T-helper 1 cell (primary cell): ENCODE data around the gene PDE4D.
"Not testable (repeated sequence)": the region's sequence is repeated elsewhere in the genome, so short reads cannot be mapped to it uniquely, and the experiment has no call there.

ENCODE experiments used
- DNase-seq, 5 donors: peaks; one replicate each; pipeline ENCODE4 v3.0.0-alpha.2; 2012 to 2020

Gene PDE4D

DNA sequence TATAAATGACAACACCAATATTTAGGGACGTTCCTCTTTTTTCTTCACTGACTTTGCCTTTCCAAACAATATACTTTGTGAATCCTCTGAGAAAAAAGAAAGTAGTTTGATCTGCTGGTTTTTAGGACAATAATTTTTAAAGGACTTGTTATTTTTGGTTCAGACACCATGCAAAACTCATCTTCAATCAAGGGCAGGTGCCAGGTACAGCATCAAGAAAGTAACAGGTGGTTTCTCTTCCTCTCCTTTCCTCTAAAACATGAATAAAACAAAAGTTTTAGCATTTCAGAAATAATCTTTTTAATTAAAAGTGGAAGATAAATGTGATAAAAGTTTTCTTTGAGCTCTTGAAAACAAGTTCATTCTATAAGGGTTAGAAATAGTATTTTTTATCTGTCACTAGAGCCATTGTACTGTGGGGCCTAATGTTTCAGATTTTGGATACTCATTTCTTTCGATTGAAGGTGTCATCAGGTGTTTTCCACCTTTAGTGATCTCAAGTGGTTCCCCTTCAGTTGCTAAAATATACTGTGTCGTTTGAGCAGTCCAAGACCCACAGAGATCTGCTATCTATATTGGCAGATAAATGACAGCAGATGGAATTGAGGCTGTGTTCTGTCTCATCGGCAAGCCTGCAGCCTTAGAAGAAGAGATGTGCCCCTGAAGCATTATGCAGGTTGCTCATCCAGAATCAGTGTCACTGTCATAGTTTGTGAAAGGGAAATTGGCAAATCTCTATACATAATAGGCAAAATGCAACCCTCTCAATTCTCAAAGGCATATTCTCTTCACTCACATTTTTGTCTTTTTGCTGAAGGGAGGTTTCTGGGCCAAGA lies 499.7 kb downstream of the PDE4D start:
- DNase-seq, result no peak

DNA sequence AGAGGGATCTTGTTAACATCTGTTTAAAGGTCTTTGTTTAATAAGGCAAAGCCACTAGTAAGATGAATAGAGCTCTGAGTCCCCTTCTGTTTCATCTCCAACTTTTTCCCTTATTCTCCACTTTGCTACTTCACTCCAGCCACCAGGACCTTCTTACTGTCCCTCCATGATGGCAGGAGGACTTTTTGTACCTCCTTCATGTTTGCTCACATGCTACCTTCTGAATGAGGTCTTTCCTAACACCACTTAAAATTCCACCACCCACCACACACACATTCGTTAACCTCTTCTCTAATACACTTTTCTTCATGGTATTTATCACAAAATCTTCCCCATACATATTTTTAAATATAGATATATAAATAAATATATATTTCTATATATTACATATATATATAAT lies 501.9 kb downstream of the PDE4D start:
- no peak for DNase-seq

DNA sequence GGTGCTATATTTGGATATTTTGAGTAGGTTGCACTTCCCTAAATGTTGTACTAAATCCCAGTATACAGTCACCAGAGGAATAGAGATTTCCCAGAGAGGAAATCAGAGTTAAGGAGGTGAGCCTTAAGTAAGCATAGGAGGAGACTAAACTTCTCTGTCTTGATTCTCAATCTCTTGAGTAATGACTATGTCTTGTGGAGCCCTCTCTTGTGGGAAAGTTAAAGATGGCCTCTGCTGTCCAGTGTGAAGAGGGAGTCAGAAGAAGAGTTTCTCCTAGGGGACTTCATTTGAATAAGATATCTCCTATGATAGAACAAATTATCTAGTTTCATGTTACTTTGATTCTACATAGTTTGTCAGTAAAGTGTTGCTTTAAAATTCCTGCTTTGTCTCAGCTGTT lies 502.5 kb downstream of the PDE4D start:
- DNase-seq, result no peak

DNA sequence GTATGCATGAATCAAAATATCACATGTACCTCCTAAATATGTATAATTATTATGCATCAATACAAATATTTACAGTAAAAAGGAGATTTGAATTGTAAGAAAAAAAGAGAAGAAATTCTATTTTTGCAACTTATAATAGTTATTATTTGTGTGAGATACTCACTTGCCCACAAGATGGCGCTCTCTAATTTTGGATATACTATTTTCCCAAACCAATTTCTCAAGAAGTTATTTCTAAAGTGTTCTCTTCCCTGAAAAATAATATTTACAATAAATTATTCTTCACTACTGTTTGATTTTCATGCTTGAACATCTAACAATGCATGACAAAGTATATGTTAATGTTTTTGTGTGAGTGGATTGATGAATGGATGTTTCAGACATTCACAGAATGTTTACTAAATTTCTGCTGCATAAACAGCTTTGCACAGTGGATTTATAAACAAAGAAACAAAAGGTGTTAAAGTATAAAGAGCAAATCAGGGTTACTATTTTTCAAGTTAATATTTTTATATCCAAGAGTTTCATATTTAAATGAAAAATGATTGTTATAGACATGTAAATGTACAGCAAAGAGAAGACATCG lies 503.4 kb downstream of the PDE4D start:
- no peak for DNase-seq

DNA sequence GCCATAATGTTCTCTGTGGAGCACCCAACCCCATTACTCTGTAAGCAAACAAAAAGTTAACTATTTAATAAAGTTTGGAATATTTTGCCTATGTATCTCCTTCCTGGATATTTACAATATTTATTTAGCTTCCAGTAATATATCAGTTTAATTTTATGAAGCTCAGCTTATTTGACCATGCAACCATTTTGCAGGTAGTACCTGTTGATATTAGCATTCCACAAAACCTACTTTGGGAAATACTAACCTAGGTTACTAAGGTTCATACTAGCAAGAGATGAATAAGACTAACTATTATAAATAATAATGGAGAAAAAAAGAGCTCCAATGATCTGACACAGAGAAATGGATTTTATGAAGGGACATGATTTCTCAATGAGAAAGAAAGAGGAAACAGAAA lies 506.4 kb downstream of the PDE4D start:
- no peak for DNase-seq

DNA sequence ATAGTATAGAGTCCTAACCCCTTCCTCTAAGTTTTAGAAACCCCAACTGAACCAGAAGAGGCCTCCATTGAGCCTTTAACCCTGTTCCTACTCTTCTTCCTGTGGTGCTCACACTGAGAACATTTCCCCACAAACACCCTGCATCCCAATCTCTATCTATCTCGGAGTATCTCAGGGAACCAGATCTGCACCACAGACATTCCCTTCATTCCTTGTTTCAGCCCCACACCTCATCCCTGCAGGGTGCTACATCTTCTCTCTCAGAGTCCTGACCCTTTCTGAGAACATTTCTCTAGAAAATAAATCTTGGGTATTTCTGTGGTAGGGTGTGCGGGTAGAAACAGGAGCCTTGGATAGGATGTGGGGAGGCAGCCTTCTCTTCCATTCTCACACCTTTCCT lies 507.8 kb downstream of the PDE4D start:
- DNase-seq, result no peak

GRCh38 chr5:59380350-59380951 lies 513.1 kb downstream of the PDE4D start:
- peak in 1 of 5 donors; percentile 56 for DNase-seq

GRCh38 chr5:59374036-59374435 lies 519.5 kb downstream of the PDE4D start:
- DNase-seq, result not testable (repeated sequence)

DNA sequence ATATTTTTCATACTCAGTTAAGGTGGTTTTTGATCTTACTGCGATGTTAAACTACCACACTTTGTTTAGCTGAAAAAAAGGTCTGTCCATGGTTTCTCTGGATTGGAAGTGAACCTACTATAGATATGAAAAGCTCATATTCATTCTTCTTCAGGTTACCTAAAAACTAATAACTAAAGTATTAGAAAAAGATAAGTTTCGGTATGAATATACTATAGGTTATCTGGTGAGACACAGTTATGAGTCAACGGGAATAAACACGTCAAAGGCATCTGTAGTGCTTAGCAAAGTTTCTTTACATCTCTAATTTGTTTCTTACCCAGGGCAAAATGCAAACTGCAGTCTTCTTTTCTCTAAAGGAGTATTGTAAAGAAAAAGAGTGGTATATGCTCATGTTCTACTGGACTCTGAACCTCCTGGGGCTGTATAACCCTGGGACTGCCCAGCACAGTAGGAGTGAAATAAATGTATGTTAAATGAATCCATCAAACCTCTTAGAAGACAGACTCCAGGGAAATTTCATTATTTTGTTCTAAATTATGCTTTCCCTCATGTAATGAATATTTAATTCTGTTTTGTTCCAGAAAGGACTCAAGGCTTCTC lies 521.9 kb downstream of the PDE4D start:
- DNase-seq, result no peak

DNA sequence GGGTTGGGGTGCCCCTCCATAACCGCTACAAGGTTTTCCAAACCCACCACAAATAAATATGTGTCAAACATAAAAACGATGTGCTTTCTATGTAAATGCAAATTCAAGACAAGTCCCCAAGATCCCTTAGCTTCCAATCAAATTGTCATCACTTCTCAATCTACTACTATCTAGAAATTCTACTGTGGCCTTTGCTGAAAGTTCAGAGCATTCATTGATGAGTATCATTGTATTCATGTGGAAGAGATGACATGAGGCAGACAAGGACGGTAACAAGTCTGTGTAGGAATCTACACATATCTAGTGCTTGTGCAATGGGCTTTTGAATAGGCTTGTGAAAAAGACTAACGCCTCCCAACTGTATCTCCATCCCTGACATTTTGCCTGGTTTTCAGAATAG lies 524.6 kb downstream of the PDE4D start:
- DNase-seq, result no peak

DNA sequence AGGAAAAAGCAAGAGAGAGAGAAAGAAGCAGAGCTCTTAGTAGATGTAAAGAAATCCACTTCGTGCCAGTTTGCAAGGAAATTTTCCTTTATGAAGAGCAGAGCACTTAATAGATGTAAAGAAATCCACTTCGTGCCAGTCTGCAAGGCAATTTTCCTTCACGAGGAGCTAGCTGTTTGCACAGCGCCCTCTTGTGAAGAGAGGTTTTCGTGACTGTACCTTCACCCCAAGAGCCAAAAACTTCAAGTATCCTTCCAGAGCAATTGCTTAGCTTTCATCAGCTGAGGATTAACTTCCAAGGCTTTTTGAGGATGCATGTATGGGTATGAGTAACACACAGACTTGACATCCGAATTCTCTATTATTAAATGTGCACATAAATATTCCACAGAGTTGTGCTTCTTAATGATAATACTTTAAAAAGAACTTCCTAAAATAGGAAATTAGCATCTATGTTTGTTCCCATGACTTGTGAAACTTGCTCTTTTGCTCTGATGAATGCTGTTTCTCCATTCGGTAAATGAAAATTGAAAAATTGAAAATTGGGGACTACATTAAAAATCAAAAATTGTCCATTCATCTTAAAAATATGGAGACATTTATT lies 525.6 kb downstream of the PDE4D start:
- peak in 3 of 5 donors; percentile 4 to 33 (median 10) for DNase-seq

GRCh38 chr5:59366784-59367183 lies 526.7 kb downstream of the PDE4D start:
- no peak for DNase-seq

DNA sequence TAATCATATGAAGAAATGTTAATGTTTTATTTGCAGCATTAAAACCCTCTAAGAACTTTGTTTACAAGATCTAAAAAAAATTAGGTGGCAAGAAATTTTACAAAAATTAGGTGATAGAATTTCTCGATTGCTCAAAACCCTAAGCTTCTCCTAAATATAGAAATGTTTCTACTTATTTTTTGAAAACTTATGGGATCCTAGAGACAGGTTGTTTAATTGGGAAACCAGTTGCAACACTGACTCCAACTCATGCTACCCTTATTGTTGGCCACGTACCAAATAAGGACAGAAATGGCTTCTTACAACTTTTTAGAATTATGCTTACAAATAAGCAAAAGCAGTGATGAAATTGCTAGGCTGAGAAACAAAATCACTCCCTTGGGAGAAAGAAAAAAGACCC lies 531.1 kb downstream of the PDE4D start:
- DNase-seq, result no peak

- no peak for DNase-seq
Observed at GRCh38 chr5:59361454-59361853, 532.1 kb downstream of the PDE4D start.

GRCh38 chr5:59360130-59360555 lies 533.4 kb downstream of the PDE4D start:
- DNase-seq, result no peak

GRCh38 chr5:59358005-59358861 lies 535.3 kb downstream of the PDE4D start:
- DNase-seq, result no peak

GRCh38 chr5:59357381-59357977 lies 536.0 kb downstream of the PDE4D start:
- DNase-seq, result no peak

DNA sequence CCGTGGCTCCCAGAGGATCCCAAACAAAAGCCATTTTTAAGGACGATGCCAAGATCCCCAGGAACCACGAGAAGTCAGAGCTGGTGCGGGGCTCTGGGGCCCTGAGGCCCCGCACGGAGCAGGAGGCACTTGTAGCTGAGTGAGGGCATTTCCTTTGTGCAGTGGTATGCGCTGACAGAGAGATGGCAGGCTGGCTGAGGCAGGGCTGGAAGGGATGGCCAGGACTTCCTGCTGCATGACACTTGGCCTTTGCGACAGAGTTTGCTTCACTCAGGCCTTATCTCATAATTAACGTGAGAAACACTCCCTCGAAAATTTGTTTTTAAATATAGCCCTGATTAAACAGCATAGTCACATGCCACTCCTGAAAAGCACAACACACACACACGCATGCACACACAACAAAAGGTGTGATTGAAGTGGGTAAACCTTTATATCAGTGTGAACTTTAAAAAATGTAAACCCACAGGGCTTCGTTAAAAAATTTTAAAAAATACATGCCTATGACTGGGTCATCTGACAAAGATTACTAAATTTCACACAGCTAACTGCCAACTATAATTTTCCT lies 536.6 kb downstream of the PDE4D start:
- DNase-seq, result no peak

DNA sequence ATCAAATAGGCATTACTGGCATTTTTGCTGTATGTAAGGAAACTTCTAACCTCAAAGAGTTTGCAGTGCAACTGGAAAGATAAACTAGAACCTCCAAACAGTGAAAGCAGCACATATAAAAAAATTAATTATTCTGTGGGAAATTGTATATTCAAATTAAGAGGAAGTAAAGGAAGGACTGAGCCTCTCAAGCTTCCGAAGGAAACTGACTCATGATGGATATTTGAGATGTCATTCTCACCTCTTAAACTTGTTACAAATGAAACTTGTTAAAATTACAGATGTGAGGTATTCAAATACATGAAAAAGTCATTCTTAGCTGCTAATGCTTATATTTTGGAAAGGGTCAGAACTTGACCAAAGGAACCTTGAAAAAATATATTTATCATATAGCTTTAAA lies 538.7 kb downstream of the PDE4D start:
- no peak for DNase-seq

GRCh38 chr5:59354274-59354673 lies 539.3 kb downstream of the PDE4D start:
- DNase-seq, result no peak

DNA sequence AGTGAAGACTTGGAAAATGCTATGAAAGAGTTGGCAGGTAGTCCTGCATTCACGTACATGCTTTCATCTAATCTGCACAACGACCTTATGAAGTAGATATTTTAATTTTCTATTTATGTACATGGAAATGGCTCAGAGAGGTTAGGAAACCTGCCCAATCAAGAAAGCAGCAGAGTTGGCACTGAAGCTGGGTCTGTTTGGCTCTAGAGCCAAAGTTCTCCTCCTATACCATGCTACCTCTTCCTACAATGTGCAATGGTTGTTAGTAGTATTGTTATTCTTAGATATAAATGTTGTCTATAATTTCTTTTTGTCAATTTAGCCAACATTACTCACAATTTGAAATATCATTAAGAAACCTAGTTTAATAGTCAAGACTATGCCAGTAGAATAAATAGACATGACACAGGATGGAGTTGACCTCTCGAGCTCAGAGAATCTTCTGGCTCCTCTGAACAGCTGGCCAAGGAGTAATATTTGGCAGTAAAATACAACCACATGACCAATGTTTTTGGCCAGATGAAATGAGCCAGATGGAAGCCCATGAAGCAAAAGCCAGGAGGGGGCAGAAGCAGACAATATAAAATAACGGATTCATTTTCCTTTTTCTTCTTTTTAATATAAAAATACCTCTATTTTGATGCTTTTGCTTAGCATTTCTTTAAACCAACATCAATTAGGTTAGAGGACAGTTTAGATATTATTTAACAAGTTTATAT lies 542.3 kb downstream of the PDE4D start:
- DNase-seq, result no peak
